ENCODE measurements around the gene RPRD1A. TPM values are rescaled to one million over a fixed set of nuclear protein-coding genes. Genes with fewer than 3 reads are reported as not detected.

The RPRD1A gene
- polyA plus RNA-seq, 1 donor (not counting 4 experiments of a cell fraction or from before 2014, with no cell fraction given) = 55.5 TPM

GRCh38 chr18:36034299-36034895, 33.0 kb downstream of the RPRD1A start:
- Histone ChIP-seq H3K4me2 (ENCODE audit: control insufficient read depth, extremely low read depth, insufficient read depth, low read depth, low read length) (no peak overlapping the region), H3K27me3 (ENCODE audit: control insufficient read depth, extremely low read depth, insufficient read depth, low read length) (no peaks in the 10 kb centered on the region), H3K9me3 (ENCODE audit: control insufficient read depth, low read depth, low read length) (peaks cover 6% of the 10 kb centered on the region), H3K27ac (ENCODE audit: control insufficient read depth, insufficient read depth, low read length) (no peak overlapping the region), H3K79me2 (ENCODE audit: control insufficient read depth, insufficient read depth, low read length) (peaks cover 52% of the 10 kb centered on the region), H3K4me1 (ENCODE audit: control insufficient read depth, extremely low read depth, insufficient read depth, low read length) (peaks cover 7% of the 10 kb centered on the region), H3K36me3 (ENCODE audit: control insufficient read depth in 2 of 2, extremely low read depth in 1 of 2, insufficient read depth in 2 of 2, low read length in 2 of 2) (peaks cover 2% of the 10 kb centered on the region in 2 experiments), H3K9me1 (ENCODE audit: control insufficient read depth, extremely low read depth, insufficient read depth, low read length) (no peaks in the 10 kb centered on the region), H3K4me3 (ENCODE audit: control insufficient read depth in 2 of 3, extremely low read depth in 1 of 3, insufficient read depth in 2 of 3, low read depth in 1 of 3, low read length in 3 of 3) (no peak overlapping the region), H4K20me1 (ENCODE audit: control insufficient read depth, extremely low read depth, insufficient read depth, low read length) (peaks cover 3% of the 10 kb centered on the region), H3K9ac (ENCODE audit: control insufficient read depth, extremely low read depth, insufficient read depth, low read length) (no peak overlapping the region), H2AFZ (ENCODE audit: control insufficient read depth, low read length) (no peak overlapping the region)
- TF ChIP-seq EZH2 (IDR thresholded peaks at IDR 0.05; ENCODE audit: low read length) = no peak
- no peak for DNase-seq (ENCODE audit: low read depth, low spot score)
- FAIRE-seq = no peak
- dilution Hi-C loops (cut with MboI; ENCODE audit: extremely low pct_ligation_motif_present, low sequenced_read_pairs) = no loop called here

GRCh38 chr18:36031903-36032302, 35.5 kb downstream of the RPRD1A start:
- peaks cover 6 to 13% of the 10 kb centered on the region in 2 experiments for H3K36me3 ChIP-seq (ENCODE audit: control insufficient read depth in 2 of 2, extremely low read depth in 1 of 2, insufficient read depth in 2 of 2, low read length in 2 of 2)
- no peak overlapping the region for H3K27ac ChIP-seq (ENCODE audit: control insufficient read depth, insufficient read depth, low read length)
- no peak overlapping the region for H3K4me2 ChIP-seq (ENCODE audit: control insufficient read depth, extremely low read depth, insufficient read depth, low read depth, low read length)
- H3K9me1 ChIP-seq (ENCODE audit: control insufficient read depth, extremely low read depth, insufficient read depth, low read length) = no peaks in the 10 kb centered on the region
- H3K9me3 ChIP-seq (ENCODE audit: control insufficient read depth, low read depth, low read length) = no peaks in the 10 kb centered on the region
- H4K20me1 ChIP-seq (ENCODE audit: control insufficient read depth, extremely low read depth, insufficient read depth, low read length) = peaks cover 3% of the 10 kb centered on the region
- dilution Hi-C loops (cut with MboI; ENCODE audit: extremely low pct_ligation_motif_present, low sequenced_read_pairs) = no loop called here
- no peak overlapping the region for H3K9ac ChIP-seq (ENCODE audit: control insufficient read depth, extremely low read depth, insufficient read depth, low read length)
- FAIRE-seq = no peak
- no peak for TF ChIP-seq EZH2 (IDR thresholded peaks at IDR 0.05; ENCODE audit: low read length)
- no peak for TF ChIP-seq CTCF (optimal IDR thresholded peaks at IDR 0.05 in 1 of 3, IDR thresholded peaks at IDR 0.05 in 1 of 3, conservative IDR thresholded peaks at IDR 0.05 in 1 of 3; ENCODE audit: extremely low read depth in 1 of 3, insufficient read depth in 2 of 3, low read length in 3 of 3)
- peaks cover 32% of the 10 kb centered on the region for H3K79me2 ChIP-seq (ENCODE audit: control insufficient read depth, insufficient read depth, low read length)
- H3K27me3 ChIP-seq (ENCODE audit: control insufficient read depth, extremely low read depth, insufficient read depth, low read length) = no peaks in the 10 kb centered on the region
- no peak for DNase-seq (ENCODE audit: low read depth, low spot score)
- H3K4me3 ChIP-seq (ENCODE audit: control insufficient read depth in 2 of 3, extremely low read depth in 1 of 3, insufficient read depth in 2 of 3, low read depth in 1 of 3, low read length in 3 of 3) = no peak overlapping the region
- peaks cover 7% of the 10 kb centered on the region for H3K4me1 ChIP-seq (ENCODE audit: control insufficient read depth, extremely low read depth, insufficient read depth, low read length)
- no peak overlapping the region for H2AFZ ChIP-seq (ENCODE audit: control insufficient read depth, low read length)

GRCh38 chr18:36031407-36031806, 36.0 kb downstream of the RPRD1A start:
- Histone ChIP-seq H3K4me1 (ENCODE audit: control insufficient read depth, extremely low read depth, insufficient read depth, low read length) (peaks cover 7% of the 10 kb centered on the region), H3K27ac (ENCODE audit: control insufficient read depth, insufficient read depth, low read length) (no peak overlapping the region), H2AFZ (ENCODE audit: control insufficient read depth, low read length) (no peak overlapping the region), H3K9ac (ENCODE audit: control insufficient read depth, extremely low read depth, insufficient read depth, low read length) (no peak overlapping the region), H3K27me3 (ENCODE audit: control insufficient read depth, extremely low read depth, insufficient read depth, low read length) (no peaks in the 10 kb centered on the region), H4K20me1 (ENCODE audit: control insufficient read depth, extremely low read depth, insufficient read depth, low read length) (peaks cover 3% of the 10 kb centered on the region), H3K4me3 (ENCODE audit: control insufficient read depth in 2 of 3, extremely low read depth in 1 of 3, insufficient read depth in 2 of 3, low read depth in 1 of 3, low read length in 3 of 3) (no peak overlapping the region), H3K36me3 (ENCODE audit: control insufficient read depth in 2 of 2, extremely low read depth in 1 of 2, insufficient read depth in 2 of 2, low read length in 2 of 2) (peaks cover 8 to 13% of the 10 kb centered on the region in 2 experiments), H3K4me2 (ENCODE audit: control insufficient read depth, extremely low read depth, insufficient read depth, low read depth, low read length) (no peak overlapping the region), H3K9me3 (ENCODE audit: control insufficient read depth, low read depth, low read length) (no peaks in the 10 kb centered on the region), H3K79me2 (ENCODE audit: control insufficient read depth, insufficient read depth, low read length) (peaks cover 28% of the 10 kb centered on the region), H3K9me1 (ENCODE audit: control insufficient read depth, extremely low read depth, insufficient read depth, low read length) (no peaks in the 10 kb centered on the region)
- dilution Hi-C loops (cut with MboI; ENCODE audit: extremely low pct_ligation_motif_present, low sequenced_read_pairs) = no loop called here
- TF ChIP-seq EZH2 (IDR thresholded peaks at IDR 0.05; ENCODE audit: low read length) = no peak
- no peak for TF ChIP-seq CTCF (optimal IDR thresholded peaks at IDR 0.05 in 1 of 3, IDR thresholded peaks at IDR 0.05 in 1 of 3, conservative IDR thresholded peaks at IDR 0.05 in 1 of 3; ENCODE audit: extremely low read depth in 1 of 3, insufficient read depth in 2 of 3, low read length in 3 of 3)
- DNase-seq (ENCODE audit: low read depth, low spot score) (no peak), FAIRE-seq (no peak)

All from keratinocyte (primary cell).